ENCODE measurements around the gene TMEM135.

The TMEM135 gene

DNA sequence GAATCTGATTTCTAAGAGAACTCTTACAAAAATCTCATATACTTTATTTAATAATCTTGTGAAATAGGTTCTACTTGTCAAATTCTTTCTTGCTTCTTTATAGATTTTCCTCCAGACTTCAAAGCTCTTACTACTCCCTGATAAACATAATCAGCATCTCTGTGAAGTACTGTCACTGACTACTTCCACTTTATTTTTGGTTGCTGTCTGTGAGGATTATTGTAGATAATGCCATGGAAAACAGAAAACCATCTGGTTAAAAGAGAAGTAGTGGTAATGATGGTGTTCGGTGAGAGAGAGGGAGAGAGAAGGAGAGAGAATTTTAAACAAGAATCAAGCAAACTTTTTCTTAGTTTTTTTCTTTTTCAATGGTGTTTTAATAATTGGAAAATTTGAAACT is 152.3 kb downstream of the TMEM135 start:
- Histone ChIP-seq H3K4me3 (ENCODE audit: low read length) (no peak overlapping the region), H3K4me1 (ENCODE audit: control insufficient read depth, low read length) (no peaks in the 10 kb centered on the region), H3K36me3 (ENCODE audit: control insufficient read depth, low read length) (no peaks in the 10 kb centered on the region), H3K4me2 (ENCODE audit: low read length) (no peak overlapping the region), H3K27ac (ENCODE audit: low read depth, low read length) (no peak overlapping the region), H4K20me1 (ENCODE audit: control insufficient read depth, insufficient read depth, low read depth, low read length) (no peaks in the 10 kb centered on the region), H3K9me2 (replicated peaks; ENCODE audit: control insufficient read depth, low read length) (no peaks in the 10 kb centered on the region), H3K79me2 (ENCODE audit: control insufficient read depth, low read length) (no peaks in the 10 kb centered on the region), H3F3A (ENCODE audit: control insufficient read depth, insufficient read depth) (no peaks in the 10 kb centered on the region), H3K27me3 (ENCODE audit: control insufficient read depth, low read length) (no peaks in the 10 kb centered on the region), H3K9me3 (ENCODE audit: control insufficient read depth, insufficient read depth, low read length) (no peaks in the 10 kb centered on the region)
- no peak for TF ChIP-seq EZH2phosphoT487 (IDR thresholded peaks at IDR 0.05; ENCODE audit: borderline replicate concordance, low read length)
- TF ChIP-seq, protein P1, sequence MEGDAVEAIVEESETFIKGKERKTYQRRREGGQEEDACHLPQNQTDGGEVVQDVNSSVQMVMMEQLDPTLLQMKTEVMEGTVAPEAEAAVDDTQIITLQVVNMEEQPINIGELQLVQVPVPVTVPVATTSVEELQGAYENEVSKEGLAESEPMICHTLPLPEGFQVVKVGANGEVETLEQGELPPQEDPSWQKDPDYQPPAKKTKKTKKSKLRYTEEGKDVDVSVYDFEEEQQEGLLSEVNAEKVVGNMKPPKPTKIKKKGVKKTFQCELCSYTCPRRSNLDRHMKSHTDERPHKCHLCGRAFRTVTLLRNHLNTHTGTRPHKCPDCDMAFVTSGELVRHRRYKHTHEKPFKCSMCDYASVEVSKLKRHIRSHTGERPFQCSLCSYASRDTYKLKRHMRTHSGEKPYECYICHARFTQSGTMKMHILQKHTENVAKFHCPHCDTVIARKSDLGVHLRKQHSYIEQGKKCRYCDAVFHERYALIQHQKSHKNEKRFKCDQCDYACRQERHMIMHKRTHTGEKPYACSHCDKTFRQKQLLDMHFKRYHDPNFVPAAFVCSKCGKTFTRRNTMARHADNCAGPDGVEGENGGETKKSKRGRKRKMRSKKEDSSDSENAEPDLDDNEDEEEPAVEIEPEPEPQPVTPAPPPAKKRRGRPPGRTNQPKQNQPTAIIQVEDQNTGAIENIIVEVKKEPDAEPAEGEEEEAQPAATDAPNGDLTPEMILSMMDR (IDR thresholded peaks at IDR 0.05; ENCODE audit: low read depth, low read length, poor library complexity, severe bottlenecking), result no peak

DNA sequence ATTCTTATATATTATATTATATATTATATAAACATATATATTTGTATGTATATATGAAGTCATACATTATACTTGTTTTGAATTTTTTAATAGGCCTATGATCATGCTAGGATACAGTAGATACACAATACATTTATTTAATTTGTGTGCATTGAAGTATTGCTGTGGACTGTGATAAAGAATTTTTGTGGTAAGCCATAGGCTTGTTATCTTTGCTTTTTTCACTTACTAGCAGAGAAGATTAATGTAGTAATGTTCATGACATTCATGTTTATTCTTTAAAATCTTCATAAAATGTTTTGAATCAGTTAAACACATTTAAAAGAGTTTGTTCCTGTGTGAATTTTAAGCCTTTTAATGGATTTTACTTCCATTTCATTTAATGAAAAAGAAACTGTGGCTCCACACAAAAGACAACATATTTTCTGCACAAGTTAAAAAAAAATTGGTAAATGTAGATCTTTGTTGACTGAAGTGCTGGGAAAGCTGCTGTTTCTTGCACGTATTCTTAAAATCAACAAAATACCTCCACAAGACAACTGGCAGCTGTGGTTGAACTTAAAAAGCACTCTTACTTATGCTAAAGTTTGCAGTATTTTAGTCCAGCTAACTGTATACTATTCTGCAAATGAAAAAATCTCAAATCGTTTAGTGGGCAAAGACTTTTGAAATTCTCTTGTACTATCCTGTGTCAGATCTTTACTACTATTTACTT is 156.2 kb downstream of the TMEM135 start:
- Histone ChIP-seq H3F3A (ENCODE audit: control insufficient read depth, insufficient read depth) (no peaks in the 10 kb centered on the region), H3K79me2 (ENCODE audit: control insufficient read depth, low read length) (no peaks in the 10 kb centered on the region), H3K4me2 (ENCODE audit: low read length) (no peak overlapping the region), H3K4me1 (ENCODE audit: control insufficient read depth, low read length) (peaks cover 9% of the 10 kb centered on the region), H3K9me2 (replicated peaks; ENCODE audit: control insufficient read depth, low read length) (no peaks in the 10 kb centered on the region), H3K4me3 (ENCODE audit: low read length) (no peak overlapping the region), H3K9me3 (ENCODE audit: control insufficient read depth, insufficient read depth, low read length) (no peaks in the 10 kb centered on the region), H3K27me3 (ENCODE audit: control insufficient read depth, low read length) (no peaks in the 10 kb centered on the region), H4K20me1 (ENCODE audit: control insufficient read depth, insufficient read depth, low read depth, low read length) (no peaks in the 10 kb centered on the region), H3K27ac (ENCODE audit: low read depth, low read length) (no peak overlapping the region), H3K36me3 (ENCODE audit: control insufficient read depth, low read length) (no peaks in the 10 kb centered on the region)
- no peak for TF ChIP-seq EZH2phosphoT487 (IDR thresholded peaks at IDR 0.05; ENCODE audit: borderline replicate concordance, low read length)
- TF ChIP-seq, protein P1 (IDR thresholded peaks at IDR 0.05; ENCODE audit: low read depth, low read length, poor library complexity, severe bottlenecking), result no peak

DNA sequence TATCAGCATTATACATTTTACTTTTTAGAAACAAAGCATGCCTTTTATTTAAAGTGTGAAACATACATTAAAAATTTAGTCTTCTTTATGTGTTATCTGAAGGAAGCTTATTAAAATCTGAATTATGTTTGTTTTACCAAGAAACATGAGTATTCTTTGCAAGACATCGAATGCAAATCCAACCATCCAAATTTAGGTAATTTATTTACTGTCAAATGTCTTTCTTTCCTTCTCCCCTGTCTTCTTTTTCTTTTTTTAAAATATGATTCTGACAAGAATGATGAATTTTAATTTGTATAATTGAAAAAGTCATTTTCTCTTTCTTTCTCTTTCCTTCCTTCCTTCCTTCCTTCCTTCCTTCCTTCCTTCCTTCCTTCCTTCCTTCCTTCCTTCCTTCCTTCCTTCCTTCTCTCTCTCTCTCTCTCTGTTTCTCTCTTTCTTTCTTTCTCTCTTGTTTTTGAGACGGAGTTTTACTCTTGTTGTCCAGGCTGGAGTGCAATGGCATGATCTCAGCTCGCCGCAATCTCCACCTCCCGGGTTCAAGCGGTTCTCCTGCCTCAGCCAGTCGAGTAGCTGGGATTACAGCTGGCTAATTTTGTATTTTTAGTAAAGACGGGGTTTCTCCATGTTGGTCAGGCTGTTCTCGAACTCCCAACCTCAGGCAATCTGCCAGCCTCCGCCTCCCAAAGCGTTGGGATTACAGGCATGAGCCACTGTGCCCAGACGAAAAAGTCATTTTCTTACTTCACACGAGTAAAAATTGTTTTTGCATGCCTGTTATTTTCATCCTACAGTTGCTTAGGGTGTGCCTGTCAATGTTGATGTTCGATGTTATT is 157.5 kb downstream of the TMEM135 start:
- Histone ChIP-seq H3K4me3 (ENCODE audit: low read length) (no peak overlapping the region), H3K4me1 (ENCODE audit: control insufficient read depth, low read length) (peaks cover 9% of the 10 kb centered on the region), H4K20me1 (ENCODE audit: control insufficient read depth, insufficient read depth, low read depth, low read length) (no peaks in the 10 kb centered on the region), H3K4me2 (ENCODE audit: low read length) (no peak overlapping the region), H3K27me3 (ENCODE audit: control insufficient read depth, low read length) (no peaks in the 10 kb centered on the region), H3K27ac (ENCODE audit: low read depth, low read length) (no peak overlapping the region), H3K9me3 (ENCODE audit: control insufficient read depth, insufficient read depth, low read length) (no peaks in the 10 kb centered on the region), H3K9me2 (replicated peaks; ENCODE audit: control insufficient read depth, low read length) (no peaks in the 10 kb centered on the region), H3F3A (ENCODE audit: control insufficient read depth, insufficient read depth) (no peaks in the 10 kb centered on the region), H3K36me3 (ENCODE audit: control insufficient read depth, low read length) (no peaks in the 10 kb centered on the region), H3K79me2 (ENCODE audit: control insufficient read depth, low read length) (no peaks in the 10 kb centered on the region)
- TF ChIP-seq EZH2phosphoT487 (IDR thresholded peaks at IDR 0.05; ENCODE audit: borderline replicate concordance, low read length), result no peak
- TF ChIP-seq, protein P1 (IDR thresholded peaks at IDR 0.05; ENCODE audit: low read depth, low read length, poor library complexity, severe bottlenecking), result no peak
